Ovary (tissue), 3 donors: ENCODE measurements around the gene RBMS1.

Experiments
- CTCF ChIP-seq, 3 donors: fragments of 450-650 bp in 2 of 3; fragments of 200-600 bp in 1 of 3; IDR thresholded peaks; one replicate each; pipeline versions ENCODE4 v1.5.1 to v1.8.0; 2016 to 2022; ENCODE audit warnings: antibody characterized with exemption in 3 of 3, mild to moderate bottlenecking in 1 of 3
- EP300 ChIP-seq: sonication (generic); formaldehyde crosslinking; IDR thresholded peaks from one replicate; pipeline ENCODE4 v1.6.1; 2017; ENCODE audit warnings: antibody characterized with exemption
- POLR2A ChIP-seq: fragments of 450-650 bp; IDR thresholded peaks from one replicate; pipeline ENCODE4 v1.6.1; 2017; ENCODE audit warnings: antibody characterized with exemption, mild to moderate bottlenecking, moderate library complexity
- donor health status: DM: no; HTN: no; CAD: no.

GRCh38 chr2:160478660-160479059, 14.9 kb downstream of the RBMS1 start:
- TF ChIP-seq POLR2A = no peak
- no peak for TF ChIP-seq EP300
- no peak for TF ChIP-seq CTCF (IDR thresholded peaks at IDR 0.05)
